Thoracic aorta (tissue), 2 donors: ENCODE measurements around the gene EML6. TPM values are rescaled to one million over a fixed set of nuclear protein-coding genes. Genes with fewer than 3 reads are reported as not detected.

Experiments
- ATAC-seq: fragments of 150-250 bp; one replicate; pipeline ENCODE4 v1.8.0; 2017; ENCODE audit warnings: low read depth; ENCODE audit not compliant: insufficient number of reproducible peaks, low FRiP score
- DNase-seq: peaks from one replicate; pipeline ENCODE4 v3.0.0-alpha.2; 2020; ENCODE audit warnings: low spot score
- H3K27ac ChIP-seq, 2 donors: fragments of 200-600 bp; sonication (generic); 1 replicate in 1 of 2; 2 replicates in 1 of 2; pipeline ENCODE4 v1.5.1; 2016; ENCODE audit warnings: mild to moderate bottlenecking in 2 of 2, moderate library complexity in 2 of 2
- H3K27me3 ChIP-seq: fragments of 200-600 bp; sonication (generic); replicated peaks from 2 replicates; pipeline ENCODE4 v1.6.0; 2016; ENCODE audit warnings: mild to moderate bottlenecking; ENCODE audit not compliant: insufficient read depth
- H3K36me3 ChIP-seq: fragments of 200-600 bp; sonication (generic); one replicate; pipeline ENCODE4 v1.5.1; 2016
- H3K4me1 ChIP-seq, 2 donors: fragments of 200-600 bp; sonication (generic); 1 replicate in 1 of 2; 2 replicates in 1 of 2; pipeline versions ENCODE4 v1.5.1 to v1.6.0; 2016; ENCODE audit warnings: low read depth in 2 of 2, mild to moderate bottlenecking in 1 of 2; ENCODE audit not compliant: control insufficient read depth in 1 of 2
- H3K4me3 ChIP-seq: fragments of 200-600 bp; sonication (generic); 2 replicates; pipeline ENCODE4 v1.5.1; 2016; ENCODE audit warnings: mild to moderate bottlenecking
- H3K9me3 ChIP-seq: fragments of 200-600 bp; sonication (generic); 2 replicates; pipeline ENCODE4 v1.5.1; 2016
- total RNA-seq, 2 donors: library from RNA; depleted of rRNA; stranded (reverse); fragments of >200 nt; gene quantifications; one replicate each; pipeline versions ENCODE4 v1.1.0 to v1.2.3, GENCODE V29; 2016
- TF ChIP-seq, protein P1 (sequence below): fragments of 200-600 bp; sonication (generic); IDR thresholded peaks from one replicate; pipeline ENCODE4 v1.5.1; 2019; ENCODE audit warnings: antibody characterized with exemption

Gene EML6
- total RNA-seq, 2 donors from 2014 or later: 0.81 to 0.92 TPM

DNA sequence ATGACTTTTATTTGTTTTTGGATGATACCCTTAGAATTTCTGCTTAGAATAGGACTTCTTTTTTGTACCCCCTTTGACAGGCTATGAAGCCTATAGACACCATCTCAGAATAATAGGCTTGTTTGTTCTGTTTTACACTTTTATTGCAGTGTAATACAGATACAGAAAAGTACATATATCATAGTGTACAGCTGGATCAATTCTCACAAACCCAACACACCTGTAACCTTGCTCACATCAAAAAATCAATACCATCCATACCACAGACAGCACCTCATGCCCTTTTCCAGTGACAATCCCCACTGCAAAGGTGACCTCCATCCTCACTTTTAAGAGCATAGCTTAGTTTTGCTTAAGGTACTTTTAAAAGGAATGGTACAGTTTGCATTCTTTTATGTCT lies 14.8 kb downstream of the EML6 start:
- no peaks in the 10 kb centered on the region for H3K27me3 ChIP-seq
- TF ChIP-seq, protein P1, sequence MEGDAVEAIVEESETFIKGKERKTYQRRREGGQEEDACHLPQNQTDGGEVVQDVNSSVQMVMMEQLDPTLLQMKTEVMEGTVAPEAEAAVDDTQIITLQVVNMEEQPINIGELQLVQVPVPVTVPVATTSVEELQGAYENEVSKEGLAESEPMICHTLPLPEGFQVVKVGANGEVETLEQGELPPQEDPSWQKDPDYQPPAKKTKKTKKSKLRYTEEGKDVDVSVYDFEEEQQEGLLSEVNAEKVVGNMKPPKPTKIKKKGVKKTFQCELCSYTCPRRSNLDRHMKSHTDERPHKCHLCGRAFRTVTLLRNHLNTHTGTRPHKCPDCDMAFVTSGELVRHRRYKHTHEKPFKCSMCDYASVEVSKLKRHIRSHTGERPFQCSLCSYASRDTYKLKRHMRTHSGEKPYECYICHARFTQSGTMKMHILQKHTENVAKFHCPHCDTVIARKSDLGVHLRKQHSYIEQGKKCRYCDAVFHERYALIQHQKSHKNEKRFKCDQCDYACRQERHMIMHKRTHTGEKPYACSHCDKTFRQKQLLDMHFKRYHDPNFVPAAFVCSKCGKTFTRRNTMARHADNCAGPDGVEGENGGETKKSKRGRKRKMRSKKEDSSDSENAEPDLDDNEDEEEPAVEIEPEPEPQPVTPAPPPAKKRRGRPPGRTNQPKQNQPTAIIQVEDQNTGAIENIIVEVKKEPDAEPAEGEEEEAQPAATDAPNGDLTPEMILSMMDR: no peak
- H3K27ac ChIP-seq: no peak overlapping the region
- H3K4me1 ChIP-seq: no peaks in the 10 kb centered on the region
- no peaks in the 10 kb centered on the region for H3K36me3 ChIP-seq
- ATAC-seq (no peak), DNase-seq (no peak)
- H3K9me3 ChIP-seq: no peaks in the 10 kb centered on the region
- H3K4me3 ChIP-seq: no peak overlapping the region

DNA sequence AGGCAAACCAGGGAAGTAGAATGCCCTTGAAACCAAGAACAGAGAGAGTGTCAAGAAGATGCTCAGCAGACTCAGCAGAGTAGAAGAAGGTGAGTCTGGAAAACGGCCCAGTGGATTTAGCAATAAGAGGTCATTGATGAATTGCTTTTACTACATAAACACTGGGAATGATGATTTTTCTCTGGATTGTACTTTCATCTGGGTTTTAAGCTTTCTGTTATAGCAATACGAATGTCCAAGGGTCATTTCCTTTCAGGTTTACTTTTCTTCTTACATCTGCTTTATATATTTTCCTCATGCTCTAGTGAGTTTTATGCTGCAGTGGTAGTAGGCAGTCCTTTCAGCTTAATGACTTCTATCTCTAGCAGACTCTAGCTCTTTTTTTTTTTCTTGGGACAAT lies 16.9 kb downstream of the EML6 start:
- H3K4me3 ChIP-seq: no peak overlapping the region
- H3K36me3 ChIP-seq: no peaks in the 10 kb centered on the region
- no peaks in the 10 kb centered on the region for H3K4me1 ChIP-seq
- no peak overlapping the region for H3K27ac ChIP-seq
- no peaks in the 10 kb centered on the region for H3K27me3 ChIP-seq
- TF ChIP-seq, protein P1: no peak
- ATAC-seq (no peak), DNase-seq (no peak)
- H3K9me3 ChIP-seq: no peaks in the 10 kb centered on the region

DNA sequence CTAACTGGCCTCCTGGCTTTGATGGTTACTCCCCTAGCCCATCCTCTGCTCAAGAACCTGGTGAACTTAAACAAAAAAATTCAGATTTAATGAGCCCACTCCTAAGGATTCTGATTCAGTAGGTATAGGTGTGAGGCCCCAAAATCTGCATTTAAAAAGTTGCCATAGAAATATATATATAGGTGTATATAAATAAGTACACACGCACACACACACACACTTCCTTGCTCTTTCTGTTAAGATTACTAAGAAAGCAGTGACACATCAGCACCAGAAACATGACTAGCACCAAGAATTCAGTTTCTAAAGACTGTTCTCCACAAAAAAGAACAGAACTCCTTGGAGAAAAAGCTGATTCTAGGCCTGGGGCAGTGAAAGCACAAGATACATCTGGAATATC lies 17.8 kb downstream of the EML6 start:
- TF ChIP-seq, protein P1: no peak
- Histone ChIP-seq H3K36me3 (no peaks in the 10 kb centered on the region), H3K4me3 (no peak overlapping the region), H3K4me1 (no peaks in the 10 kb centered on the region), H3K9me3 (no peaks in the 10 kb centered on the region), H3K27ac (no peak overlapping the region), H3K27me3 (no peaks in the 10 kb centered on the region)
- no peak for DNase-seq
- no peak for ATAC-seq

DNA sequence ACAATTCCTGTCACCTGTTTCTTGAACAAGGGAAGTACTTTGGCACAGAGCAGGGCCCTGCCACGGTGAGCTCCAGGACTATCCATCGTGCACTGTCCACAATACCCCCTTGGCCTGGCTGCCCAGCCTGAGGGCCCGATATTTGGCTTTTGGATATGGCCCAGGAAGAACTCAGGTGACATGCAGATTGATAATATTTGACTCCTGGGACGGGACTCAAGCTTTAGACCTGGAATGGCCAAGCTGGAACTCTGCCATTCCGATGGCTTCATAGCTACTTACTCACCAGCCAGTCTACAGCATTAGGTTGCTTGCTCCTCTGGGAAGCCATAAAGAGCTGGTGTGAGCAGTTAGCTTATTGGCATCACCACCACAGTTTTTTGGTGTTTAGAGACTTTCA lies 26.6 kb downstream of the EML6 start:
- TF ChIP-seq, protein P1: no peak
- DNase-seq: no peak
- no peak overlapping the region for H3K27ac ChIP-seq

DNA sequence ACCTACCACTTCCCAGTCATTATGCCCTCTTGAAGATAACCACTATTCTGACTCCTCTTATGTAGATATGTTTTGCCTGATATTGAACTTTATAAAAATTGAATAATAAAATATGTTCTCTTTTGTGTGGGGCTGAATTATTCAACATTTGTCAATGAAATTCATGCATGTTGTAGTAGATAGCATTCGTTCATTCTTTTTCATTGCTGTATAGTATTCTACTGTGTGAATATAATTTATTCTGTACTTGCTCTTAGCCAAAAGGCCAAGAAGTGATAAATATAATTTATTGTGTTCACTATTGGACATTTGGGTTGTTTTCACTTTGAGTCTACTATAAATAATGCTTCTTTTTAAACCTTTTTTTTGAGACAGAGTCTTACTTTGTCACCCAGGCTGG lies 29.0 kb downstream of the EML6 start:
- H3K4me1 ChIP-seq: no peaks in the 10 kb centered on the region

More for the DNA sequence above, 26.6 kb downstream of the EML6 start:
- Histone ChIP-seq H3K27me3 (no peaks in the 10 kb centered on the region), H3K9me3 (no peaks in the 10 kb centered on the region), H3K36me3 (no peaks in the 10 kb centered on the region), H3K4me1 (no peaks in the 10 kb centered on the region), H3K4me3 (no peak overlapping the region)
- no peak for ATAC-seq

More for the DNA sequence above, 29.0 kb downstream of the EML6 start:
- TF ChIP-seq, protein P1: no peak
- no peak for ATAC-seq
- Histone ChIP-seq H3K9me3 (no peaks in the 10 kb centered on the region), H3K27me3 (no peaks in the 10 kb centered on the region), H3K4me3 (no peak overlapping the region), H3K36me3 (no peaks in the 10 kb centered on the region), H3K27ac (no peak overlapping the region)
- DNase-seq: no peak
